Activated CD4-positive, alpha-beta T cell treated with anti-CD3 and anti-CD28 coated beads, Interleukin-2, amount 50 U/mL, for 48 hours (primary cell): ENCODE measurements around the gene RGS17.
"Not testable (repeated sequence)": the region's sequence is repeated elsewhere in the genome, so short reads cannot be mapped to it uniquely, and the experiment has no call there.

Experiments
- DNase-seq, 2 experiments: peaks; one replicate each; pipeline ENCODE4 v3.0.0-alpha.2; 2020

The RGS17 gene

DNA sequence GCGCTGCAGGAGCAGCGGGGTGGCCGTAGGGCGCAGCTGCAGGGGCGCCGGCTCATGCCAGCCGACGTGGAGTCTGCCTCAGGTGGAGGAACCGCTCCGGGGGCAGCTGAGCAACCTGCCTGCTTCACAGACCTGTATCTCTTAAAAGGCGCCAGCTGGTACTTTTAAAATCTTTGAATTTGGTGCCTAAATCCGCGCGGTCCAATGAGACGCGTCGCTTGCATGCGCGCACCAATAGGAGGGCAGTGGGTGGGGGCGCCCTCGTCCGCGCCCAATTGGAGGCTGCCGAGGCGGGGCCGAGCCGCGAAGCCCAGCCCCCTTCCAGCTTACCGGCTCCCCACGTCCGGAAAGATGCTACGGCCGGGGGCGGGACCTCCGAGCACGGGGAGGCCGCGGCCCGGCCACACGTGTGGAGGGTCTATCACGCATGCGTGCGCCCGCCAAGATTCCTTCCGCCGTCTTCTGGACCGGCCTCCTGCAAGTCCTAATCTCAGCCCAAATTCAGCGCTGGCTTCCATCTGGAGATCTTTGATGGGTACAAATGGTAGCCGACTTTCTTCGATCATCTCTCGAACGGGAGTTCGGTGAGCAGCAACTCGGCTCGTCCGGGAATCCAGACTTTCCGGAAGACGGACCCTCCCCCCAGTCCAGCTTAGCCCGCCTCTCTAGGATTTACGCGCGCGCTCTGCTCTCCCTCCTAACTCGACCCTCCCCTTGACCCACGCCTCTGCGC lies 148.0 kb downstream of the RGS17 start, which contains the start of gene FBXO5:
Gene FBXO5, minus strand, starts transcription at position 138 of the 733 bp plus-strand sequence. Its CDS starts 82 bp downstream, at position 56.
- DNase-seq = peak; percentile 97

DNA sequence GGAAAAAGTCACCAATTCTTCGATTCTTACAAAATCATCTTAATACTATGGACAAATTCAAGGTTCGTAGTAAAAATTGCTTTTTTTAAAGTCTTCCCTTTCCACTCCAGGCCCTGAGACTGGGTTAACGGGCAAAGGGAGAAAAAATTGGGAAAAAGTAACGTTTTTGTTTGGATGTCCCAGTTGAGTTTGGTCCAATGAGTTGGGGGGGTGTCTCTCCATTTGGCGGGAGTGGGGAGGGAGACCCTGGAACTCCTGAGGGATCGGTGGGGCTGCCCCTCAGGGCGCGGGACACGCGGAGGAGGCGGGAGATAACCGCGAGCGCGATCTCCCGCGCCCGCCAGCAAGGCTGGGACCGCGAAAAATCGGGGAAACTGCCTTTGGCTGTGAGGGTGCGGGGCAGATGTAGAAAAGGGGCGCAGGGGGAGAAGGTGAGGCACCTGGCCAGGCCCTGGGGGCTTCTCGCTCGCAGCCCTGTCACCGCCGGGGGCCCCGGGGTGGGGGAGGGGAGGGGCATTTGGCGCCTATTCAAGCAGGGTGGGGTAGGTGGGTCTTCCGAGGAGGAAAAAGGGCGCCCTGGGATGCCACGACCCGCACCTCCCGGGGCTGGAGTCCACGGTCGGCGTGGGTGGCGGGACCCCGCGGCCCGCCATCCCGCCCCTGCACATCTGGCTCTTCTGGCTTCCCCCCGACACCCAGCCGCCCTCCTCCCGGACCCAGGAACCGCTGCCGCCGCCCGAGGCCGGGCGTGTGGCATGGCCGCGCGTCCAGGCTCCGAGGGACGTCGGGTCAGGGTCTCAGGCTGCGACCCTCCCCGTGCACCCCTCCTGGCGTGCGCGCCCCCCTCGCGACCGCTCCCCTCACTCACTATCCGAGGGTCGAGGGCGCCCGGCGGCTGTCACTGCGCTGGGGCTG lies 148.8 kb downstream of the RGS17 start:
- peak; percentile 38 to 39 for DNase-seq

DNA sequence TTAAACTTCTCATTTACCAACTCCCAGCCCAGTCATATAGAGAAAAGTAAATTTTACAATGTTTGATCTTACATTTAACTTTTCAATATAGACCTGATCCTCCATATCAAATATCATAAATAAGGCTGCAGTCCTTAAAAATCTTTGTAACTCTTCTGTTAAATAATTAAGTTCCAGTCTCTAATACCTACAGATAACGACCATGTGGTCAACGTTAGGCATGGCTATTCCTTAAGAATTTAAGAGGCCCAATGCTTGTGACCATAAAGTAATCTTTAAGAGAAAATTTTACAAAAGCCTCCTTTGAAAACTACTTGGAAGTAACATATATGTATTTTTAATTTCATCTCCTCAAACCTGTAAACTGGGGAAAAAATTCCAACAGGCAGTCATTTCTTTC lies 149.9 kb downstream of the RGS17 start:
- DNase-seq = no peak

DNA sequence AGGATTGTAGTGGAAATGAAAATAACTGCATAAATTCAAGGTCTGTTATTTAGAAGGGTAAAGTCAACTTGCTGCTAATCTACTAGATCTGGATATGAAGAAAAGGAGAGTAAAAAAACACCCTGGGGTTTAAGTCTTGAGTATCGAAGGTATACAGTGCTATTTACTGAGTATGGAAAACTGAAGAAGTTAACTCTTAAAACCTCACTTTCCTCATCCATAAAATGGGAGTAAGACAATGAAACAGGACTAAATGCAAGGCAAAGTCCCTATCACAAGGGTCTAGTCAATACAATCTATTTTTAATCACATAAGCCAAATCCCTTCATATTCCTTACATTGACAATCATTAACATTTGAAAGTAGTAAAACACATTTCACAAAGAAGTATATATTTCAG lies 150.4 kb downstream of the RGS17 start:
- no peak for DNase-seq

DNA sequence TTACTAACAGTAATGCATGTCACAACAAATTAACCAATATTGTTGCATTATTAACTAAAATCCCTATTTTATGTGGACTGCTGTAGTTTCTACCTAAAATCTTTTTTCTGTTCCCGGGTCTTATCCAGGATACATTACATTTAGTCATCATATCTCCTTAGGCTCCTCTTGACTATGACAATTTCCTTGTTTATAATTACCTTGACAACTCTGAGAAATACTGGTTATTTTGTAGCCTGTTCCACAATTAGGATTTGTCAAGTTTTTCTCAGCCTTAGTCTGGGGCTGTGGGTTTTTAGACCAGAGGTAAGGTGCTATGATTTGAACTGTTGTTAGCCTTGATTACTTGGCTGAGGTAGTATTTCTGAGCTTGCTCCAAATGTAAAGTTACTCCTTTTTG lies 152.0 kb downstream of the RGS17 start:
- DNase-seq = no peak

DNA sequence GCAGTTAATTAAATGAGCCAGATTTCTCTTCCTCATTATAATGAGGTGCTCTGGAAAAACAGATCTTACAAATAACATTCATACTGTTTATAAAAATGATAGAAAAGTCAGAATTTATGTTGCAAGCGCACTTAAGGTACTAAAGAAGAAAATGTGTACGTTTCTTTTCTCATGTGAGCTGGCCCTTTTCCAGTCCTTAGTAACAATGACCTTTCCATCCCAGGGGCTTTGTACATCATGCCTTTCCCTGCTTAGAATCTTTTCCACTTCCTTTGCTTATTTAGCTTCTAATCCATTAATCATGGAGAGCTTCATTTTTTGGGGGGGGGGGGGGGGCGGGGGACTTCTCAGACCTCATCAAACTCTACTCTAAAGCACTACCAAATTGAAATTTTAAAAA lies 153.0 kb downstream of the RGS17 start:
- no peak for DNase-seq

DNA sequence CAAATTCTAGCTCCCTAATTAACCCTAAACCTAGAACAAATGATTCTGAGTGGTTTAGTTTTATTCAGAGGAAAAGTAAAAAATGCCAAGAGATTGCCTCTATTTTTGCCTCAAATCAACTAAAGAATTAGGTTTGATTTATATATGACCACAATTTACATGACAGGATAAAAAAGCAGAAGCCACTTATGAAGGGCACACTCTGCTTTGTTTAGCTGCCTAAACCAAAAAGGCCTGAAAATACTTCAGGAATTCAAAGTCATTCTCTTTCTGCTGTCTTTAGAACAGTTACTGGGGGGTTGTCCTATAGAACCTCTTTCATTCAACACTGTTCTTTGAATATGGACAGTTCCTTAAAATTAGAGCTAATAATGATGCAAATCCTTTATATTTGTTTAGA lies 153.5 kb downstream of the RGS17 start:
- no peak for DNase-seq

DNA sequence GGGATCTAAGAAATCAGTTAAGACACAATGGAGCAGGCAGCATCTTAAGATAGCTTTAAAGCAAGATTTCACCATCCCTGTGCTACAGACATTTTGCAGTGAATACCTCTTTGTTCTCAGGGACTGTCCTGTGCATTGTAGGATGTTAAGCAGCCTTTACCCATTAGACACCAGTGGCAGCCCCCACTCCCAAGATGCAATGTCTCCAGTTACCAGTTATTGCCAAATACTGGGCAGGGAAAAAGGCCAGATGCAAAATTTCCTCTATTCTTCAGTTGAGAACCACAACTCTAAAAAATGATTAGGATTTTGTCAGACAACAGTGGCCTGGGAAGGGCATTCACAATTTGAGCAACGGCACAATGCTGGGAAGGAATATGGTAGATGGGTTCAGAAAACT lies 154.3 kb downstream of the RGS17 start:
- no peak for DNase-seq

DNA sequence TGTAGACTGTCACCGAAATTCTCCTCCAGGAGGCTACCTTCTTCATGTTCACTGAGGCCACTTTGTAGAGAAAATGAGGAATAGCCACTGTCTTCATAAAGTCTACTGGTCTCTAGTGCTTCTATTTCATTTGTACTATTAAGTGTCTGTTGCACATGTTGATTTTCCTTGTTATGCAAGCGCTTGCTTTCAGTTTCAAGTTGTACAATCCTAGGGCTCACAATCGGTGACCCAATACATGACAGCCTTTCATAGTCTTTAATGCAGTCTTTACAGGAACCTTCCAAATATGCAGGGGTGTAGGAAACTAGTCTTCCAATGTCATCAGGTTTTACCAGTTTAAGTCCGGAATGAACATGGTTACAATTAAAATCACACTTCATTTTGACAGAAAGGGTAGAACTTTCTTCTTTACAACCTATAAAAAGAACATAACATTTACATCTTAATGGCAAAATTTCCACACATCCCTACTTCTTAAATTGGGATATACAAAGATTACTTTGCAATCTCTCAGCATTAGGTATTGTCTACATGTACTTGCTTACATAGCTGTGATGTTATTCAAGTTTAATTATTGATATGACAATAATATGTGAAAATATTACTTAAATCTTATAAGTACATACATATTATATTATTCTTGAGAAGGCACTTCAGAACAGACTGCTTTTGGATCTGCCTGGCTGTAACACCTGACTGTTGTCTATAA lies 155.7 kb downstream of the RGS17 start:
- no peak for DNase-seq

DNA sequence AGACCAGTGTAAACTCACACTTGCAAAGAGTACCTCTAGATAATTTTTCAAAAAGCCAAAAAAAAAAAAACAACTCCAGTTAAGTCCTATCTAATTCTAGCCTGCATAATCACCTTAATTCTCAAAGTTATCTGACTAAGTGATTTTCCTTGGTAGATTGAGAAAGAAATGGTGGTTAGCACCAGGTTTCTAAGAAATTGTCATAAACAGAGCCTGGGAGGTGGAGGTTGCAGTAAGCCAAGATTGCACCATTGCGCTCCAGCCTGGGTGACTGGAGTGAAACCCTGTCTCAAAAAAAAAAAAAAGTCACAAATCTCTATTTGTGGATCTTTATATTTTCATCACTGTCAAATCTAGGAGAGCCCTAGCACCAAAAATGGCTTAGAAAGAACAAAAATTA lies 157.2 kb downstream of the RGS17 start:
- no peak for DNase-seq

DNA sequence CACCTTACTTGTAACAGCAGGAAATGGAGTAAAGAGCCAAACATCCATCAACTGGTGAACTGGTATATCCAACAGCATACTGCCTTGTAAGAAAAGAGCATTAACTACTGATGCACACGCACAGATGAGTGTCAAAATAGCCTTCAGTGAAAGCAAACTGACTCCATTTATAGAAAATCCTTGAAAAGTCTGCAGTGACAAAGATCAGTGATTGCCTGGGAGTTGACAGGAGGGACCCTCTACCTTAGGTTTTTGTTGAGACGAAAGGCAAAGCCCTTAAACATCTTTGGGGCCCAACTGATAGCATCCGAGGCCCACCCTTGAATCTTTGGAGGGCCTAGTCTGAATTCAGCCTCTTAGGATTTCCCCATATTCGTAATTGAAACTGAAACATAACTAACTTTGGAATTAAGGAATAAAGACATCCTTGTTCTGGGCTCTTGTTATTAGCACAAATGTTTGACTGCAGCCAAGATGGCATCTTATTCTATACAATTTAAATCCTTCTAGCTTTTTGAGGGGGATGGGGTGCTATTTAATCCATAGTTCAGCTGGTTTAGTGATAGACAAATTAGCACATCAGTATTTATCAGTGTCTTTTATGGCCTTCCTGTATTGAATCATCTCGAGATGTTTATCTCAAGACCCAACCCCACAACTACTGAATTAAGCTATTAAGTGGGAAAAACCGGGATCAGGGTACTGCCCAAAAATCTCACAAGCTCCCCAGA lies 161.2 kb downstream of the RGS17 start:
- DNase-seq = no peak

DNA sequence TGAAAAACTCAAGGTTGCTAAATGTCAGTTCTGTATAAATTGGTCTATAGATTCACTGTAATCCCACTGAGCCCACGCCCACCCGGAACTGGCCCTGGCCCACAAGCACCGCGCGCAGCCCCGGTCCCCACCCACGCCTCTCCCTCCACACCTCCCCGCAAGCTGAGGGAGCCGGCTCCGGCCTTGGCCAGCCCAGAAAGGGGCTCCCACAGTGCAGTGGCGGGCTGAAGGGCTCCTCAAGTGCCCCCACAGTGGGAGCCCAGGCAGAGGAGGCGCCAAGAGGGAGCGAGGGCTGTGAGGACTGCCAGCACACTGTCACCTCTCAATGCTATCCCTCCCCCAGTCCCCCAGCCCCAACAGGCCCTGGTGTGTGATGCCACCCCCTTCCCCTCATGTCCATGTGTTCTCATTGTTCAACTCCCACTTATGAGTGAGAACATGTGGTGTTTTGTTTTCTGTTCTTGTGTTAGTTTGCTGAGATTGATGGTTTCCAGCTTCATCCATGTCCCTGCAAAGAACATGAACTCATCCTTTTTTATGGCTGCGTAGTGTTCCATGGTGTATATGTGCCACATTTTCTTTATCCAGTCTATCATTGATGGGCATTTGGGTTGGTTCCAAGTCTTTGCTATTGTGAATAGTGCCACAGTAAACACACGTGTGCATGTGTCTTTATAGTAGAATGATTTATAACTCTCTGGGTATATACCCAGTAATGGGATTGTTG lies 164.8 kb downstream of the RGS17 start:
- DNase-seq = not testable (repeated sequence)

DNA sequence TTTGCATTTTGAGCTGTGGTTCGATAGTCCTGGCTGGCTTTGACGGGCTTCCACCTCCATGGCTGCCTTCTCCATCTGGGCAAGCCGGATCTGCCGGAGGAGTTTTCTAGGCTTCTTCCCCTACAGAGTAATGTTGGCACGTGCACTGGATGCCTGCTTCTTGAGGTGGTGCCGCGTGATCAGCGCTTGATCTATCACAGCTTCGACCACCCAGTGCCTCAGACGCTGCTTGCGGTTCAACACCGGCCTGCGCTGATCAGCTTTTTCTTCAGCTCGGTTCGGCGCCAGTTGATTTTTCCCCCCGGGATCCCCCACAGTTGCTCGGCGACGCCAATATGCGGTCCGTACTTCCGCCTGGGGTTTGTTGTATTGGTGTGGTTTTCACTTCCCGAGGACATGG lies 171.7 kb downstream of the RGS17 start:
- DNase-seq = no peak

DNA sequence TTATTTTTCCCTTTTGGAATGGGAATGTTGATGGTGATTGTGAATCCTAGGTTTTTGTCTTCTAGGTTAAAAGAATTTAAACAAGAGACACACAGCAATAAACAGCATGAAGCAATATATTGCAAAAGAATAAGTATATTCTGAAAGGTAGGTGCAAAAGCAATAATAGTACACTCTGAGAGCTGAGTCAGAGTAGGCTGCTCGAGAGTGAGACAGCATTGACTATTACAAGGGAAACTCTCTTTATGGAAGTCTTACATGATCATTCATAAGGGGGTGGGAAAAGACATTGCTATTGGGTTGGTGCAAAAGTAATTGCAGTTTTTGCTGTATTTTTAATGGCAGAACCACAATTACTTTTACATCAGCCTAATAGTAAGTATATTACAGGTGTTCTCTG lies 173.3 kb downstream of the RGS17 start:
- DNase-seq = no peak
